ENCODE data around the gene LGALSL.

LGALSL gene

DNA sequence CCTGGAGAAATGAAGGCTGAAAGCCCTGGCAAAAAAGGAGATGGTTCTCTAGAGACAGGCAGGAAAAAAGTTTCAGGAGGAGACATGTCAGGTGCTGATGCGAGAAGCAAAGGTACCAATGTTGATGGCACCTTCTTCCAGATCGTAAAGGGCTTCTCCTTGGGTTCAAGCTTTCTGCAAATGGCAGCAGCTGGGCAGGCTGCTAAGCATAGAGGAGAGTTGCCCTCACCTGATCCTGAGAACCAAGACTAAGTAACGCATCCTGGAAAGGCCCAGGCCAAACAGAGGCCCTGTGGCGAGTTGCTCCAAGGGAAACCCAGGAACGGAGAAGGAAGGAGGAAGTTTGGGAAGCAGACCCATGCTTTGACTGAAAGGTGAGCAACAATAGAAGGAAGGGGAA lies 46.6 kb downstream of the LGALSL start:
- no peak overlapping the region for H3K27ac ChIP-seq
- TF ChIP-seq, protein P1, sequence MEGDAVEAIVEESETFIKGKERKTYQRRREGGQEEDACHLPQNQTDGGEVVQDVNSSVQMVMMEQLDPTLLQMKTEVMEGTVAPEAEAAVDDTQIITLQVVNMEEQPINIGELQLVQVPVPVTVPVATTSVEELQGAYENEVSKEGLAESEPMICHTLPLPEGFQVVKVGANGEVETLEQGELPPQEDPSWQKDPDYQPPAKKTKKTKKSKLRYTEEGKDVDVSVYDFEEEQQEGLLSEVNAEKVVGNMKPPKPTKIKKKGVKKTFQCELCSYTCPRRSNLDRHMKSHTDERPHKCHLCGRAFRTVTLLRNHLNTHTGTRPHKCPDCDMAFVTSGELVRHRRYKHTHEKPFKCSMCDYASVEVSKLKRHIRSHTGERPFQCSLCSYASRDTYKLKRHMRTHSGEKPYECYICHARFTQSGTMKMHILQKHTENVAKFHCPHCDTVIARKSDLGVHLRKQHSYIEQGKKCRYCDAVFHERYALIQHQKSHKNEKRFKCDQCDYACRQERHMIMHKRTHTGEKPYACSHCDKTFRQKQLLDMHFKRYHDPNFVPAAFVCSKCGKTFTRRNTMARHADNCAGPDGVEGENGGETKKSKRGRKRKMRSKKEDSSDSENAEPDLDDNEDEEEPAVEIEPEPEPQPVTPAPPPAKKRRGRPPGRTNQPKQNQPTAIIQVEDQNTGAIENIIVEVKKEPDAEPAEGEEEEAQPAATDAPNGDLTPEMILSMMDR (conservative IDR thresholded peaks at IDR 0.05), result no peak
- no peak for TF ChIP-seq ZFX (IDR thresholded peaks at IDR 0.05)

DNA sequence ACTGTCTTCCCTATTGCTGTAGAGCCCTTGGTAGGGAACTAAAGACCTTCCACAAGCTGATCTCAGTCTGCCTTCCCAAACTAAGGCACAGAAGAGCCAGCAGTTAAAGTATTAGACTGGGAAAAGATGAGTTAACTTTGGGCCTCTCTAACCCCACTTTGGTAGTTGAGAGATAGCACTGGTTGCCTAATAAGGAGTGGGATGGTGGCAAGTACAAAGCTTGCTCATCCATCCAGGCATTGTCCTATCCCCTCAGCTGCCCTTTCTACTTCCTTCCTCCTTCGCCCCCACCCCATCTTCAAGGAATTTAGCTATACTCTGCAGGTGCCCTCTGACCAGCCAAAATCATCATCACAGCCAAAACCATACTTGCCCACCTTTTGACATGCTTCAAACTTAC lies 48.0 kb downstream of the LGALSL start:
- H3K27ac ChIP-seq, result no peak overlapping the region
- TF ChIP-seq, protein P1 (conservative IDR thresholded peaks at IDR 0.05), result no peak
- TF ChIP-seq ZFX (IDR thresholded peaks at IDR 0.05), result no peak

DNA sequence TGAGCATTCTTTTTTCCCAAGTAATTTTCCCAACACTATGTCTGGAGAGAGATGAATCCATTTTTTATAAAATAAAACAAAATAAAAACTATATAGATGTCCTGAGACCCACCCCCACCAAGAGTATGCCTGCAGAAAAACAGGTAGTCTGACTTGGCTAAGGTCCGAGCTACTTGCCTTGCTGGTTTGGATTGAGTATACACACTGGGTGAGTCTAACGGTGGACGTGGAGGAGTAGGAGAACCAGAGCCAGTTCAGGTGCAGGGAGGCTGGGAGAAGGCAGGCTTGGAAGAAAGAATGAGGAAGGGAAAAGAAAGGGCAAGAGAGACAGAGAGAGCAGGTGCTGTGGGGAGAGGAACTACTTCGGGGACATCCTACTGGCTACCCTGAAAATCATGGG lies 48.9 kb downstream of the LGALSL start:
- TF ChIP-seq, protein P1 (conservative IDR thresholded peaks at IDR 0.05), result no peak
- no peak for TF ChIP-seq ZFX (IDR thresholded peaks at IDR 0.05)
- H3K27ac ChIP-seq, result no peak overlapping the region

DNA sequence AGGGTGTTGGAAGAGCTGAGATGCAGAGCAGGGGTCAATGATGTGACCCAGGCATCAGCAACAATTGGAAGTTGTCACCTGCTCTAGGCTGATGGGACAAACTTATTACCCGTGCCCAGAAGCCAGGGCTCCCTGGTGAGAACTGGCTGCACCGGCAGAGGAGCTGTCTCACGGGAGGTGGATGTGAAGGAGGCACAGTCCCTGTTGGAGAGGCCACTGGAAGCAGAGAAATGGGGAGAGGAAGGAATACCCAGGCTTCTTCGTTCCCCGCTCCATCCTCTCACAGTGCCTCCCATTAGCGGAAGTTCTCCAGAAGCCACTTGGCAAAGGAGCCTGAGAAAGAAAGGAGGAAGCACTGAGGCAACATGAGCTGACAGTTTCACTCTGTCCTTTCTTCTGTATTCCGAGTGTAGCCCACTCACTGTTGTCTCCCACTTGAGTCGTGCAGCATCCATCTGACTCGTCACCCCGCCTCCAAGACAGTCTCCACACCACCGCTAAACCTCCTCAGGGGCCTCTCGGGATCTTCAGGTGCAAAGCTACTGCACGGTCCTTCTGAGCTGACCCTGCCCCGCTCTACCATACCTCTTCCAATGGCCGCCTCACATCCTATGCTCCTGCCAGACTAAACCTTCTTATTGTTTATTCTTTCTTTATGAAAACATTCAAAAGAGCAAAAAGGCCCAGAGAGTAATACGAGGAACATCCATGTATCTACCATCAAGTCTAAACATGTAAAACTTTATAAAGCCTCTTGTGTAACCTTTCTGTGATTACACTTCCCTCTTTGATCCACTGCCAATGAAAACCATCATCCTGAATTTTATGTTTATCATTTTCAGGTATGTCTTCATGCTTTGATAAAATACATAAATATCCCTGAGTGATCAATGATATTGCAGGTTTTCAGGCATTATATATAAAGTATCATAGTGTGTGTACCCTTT lies 51.1 kb downstream of the LGALSL start:
- H3K27ac ChIP-seq, result no peak overlapping the region
- TF ChIP-seq, protein P1 (conservative IDR thresholded peaks at IDR 0.05), result no peak
- TF ChIP-seq ZFX (IDR thresholded peaks at IDR 0.05), result no peak

DNA sequence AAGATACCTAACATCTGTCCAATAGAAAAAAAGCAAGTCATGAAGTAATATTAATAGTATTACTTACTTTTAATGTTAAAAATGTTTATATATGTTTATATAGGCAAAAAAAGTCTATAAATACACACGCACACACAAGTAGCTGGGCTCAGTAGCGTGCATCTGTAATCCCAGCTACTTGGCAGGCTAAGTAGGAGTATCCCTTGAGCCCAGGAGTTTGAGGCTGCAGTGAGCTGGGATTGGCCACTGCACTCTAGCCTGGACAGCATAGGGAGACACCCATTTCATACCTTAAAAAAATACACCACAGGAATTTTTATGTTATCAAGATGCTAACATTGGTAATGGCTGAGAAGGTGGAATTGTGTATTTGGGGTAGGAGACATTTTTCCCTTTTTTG lies 52.7 kb downstream of the LGALSL start:
- TF ChIP-seq, protein P1 (conservative IDR thresholded peaks at IDR 0.05), result no peak
- no peak for TF ChIP-seq ZFX (IDR thresholded peaks at IDR 0.05)
- H3K27ac ChIP-seq, result no peak overlapping the region

Data from C4-2B (cell line).